Tibial nerve (tissue), 4 donors: ENCODE data around the gene TAF1C. TPM values are rescaled to one million over a fixed set of nuclear protein-coding genes. Genes with fewer than 3 reads are reported as not detected.
A peak's percentile ranks its signal among the peaks of the same experiment; 100 is the strongest.

Source experiments
- DNase-seq, 2 donors: peaks; one replicate each; pipeline ENCODE4 v3.0.0-alpha.2; 2019; ENCODE audit warnings: low spot score in 2 of 2
- H3K27ac ChIP-seq, 4 donors: fragments of 200-600 bp; sonication (generic) in 3 of 4; one replicate each; pipeline ENCODE4 v1.5.1; 2017 to 2019; ENCODE audit warnings: mild to moderate bottlenecking in 1 of 4
- H3K27me3 ChIP-seq, 2 donors: fragments of 200-600 bp; sonication (generic) in 1 of 2; one replicate each; pipeline versions ENCODE4 v1.5.1 to v1.6.0; 2017 to 2019
- H3K36me3 ChIP-seq, 3 donors: fragments of 200-600 bp; sonication (generic); one replicate each; pipeline ENCODE4 v1.5.1; 2018 to 2019
- H3K4me1 ChIP-seq, 4 donors: fragments of 200-600 bp; sonication (generic) in 3 of 4; one replicate each; pipeline ENCODE4 v1.5.1; 2017 to 2019
- H3K4me3 ChIP-seq, 4 donors: fragments of 200-600 bp; sonication (generic) in 3 of 4; one replicate each; pipeline ENCODE4 v1.5.1; 2017 to 2019; ENCODE audit warnings: mild to moderate bottlenecking in 1 of 4, moderate library complexity in 1 of 4
- H3K9me3 ChIP-seq, 4 donors: fragments of 200-600 bp; sonication (generic) in 3 of 4; one replicate each; pipeline ENCODE4 v1.5.1; 2017 to 2019
- EP300 ChIP-seq, 2 donors: sonication (generic); formaldehyde crosslinking; IDR thresholded peaks; one replicate each; pipeline ENCODE4 v1.6.1; 2017; ENCODE audit warnings: antibody characterized with exemption in 2 of 2, mild to moderate bottlenecking in 1 of 2
- POLR2A ChIP-seq, 2 donors: fragments of 450-650 bp; IDR thresholded peaks; one replicate each; pipeline ENCODE4 v1.6.1; 2017; ENCODE audit warnings: antibody characterized with exemption in 2 of 2, mild to moderate bottlenecking in 2 of 2, moderate library complexity in 2 of 2
- WGBS, 2 donors: methylation state at CpG; one replicate each; pipeline ENCODE4 v1.1.5; 2018; 5-methylcytosine and 5-hydroxymethylcytosine counted together
- total RNA-seq, 4 donors: library from RNA; depleted of rRNA; stranded (reverse); fragments of >200 nt; gene quantifications; one replicate each; pipeline ENCODE4 v1.1.0, GENCODE V29; 2016
- TF ChIP-seq, protein P1 (sequence below), 5 experiments: fragments of 200-600 bp in 3 of 5; fragments of 450-650 bp in 2 of 5; sonication (generic) in 3 of 5; IDR thresholded peaks; one replicate each; pipeline ENCODE4 v1.5.1; 2016 to 2019; ENCODE audit warnings: antibody characterized with exemption in 5 of 5, mild to moderate bottlenecking in 3 of 5, moderate library complexity in 2 of 5

TAF1C gene
- total RNA-seq, 4 donors from 2014 or later = 50.7 to 109 (median 73.9) TPM

DNA sequence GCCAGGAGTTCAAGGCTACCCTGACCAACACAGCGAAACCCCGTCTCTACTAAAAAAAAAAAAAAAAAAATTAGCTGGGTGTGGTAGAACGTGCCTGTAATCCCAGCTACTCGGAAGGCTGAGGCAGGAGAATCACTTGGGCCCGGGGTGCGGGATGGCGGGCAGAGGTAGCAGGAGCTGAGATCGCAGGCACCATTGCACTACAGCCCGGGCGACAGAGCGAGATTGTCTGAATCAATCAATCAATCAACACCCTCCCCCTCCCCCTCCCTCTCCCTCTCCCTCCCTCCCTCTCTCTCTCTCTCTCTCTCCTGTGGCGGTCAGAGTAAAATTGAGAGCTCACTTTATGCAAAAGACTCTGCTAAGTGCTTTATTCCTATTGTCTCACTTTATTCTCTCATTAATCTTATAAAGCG, 43.1 kb downstream of the TAF1C start:
- no peak for DNase-seq
- peaks cover 0 to 22% (median 6%) of the 10 kb centered on the region in 4 donors for H3K4me1 ChIP-seq
- H3K4me3 ChIP-seq = peak overlapping the region; percentile 85 to 97 (median 95)
- TF ChIP-seq EP300 (IDR thresholded peaks at IDR 0.05) (no peak), POLR2A (IDR thresholded peaks at IDR 0.05) (no peak)
- TF ChIP-seq, protein P1, sequence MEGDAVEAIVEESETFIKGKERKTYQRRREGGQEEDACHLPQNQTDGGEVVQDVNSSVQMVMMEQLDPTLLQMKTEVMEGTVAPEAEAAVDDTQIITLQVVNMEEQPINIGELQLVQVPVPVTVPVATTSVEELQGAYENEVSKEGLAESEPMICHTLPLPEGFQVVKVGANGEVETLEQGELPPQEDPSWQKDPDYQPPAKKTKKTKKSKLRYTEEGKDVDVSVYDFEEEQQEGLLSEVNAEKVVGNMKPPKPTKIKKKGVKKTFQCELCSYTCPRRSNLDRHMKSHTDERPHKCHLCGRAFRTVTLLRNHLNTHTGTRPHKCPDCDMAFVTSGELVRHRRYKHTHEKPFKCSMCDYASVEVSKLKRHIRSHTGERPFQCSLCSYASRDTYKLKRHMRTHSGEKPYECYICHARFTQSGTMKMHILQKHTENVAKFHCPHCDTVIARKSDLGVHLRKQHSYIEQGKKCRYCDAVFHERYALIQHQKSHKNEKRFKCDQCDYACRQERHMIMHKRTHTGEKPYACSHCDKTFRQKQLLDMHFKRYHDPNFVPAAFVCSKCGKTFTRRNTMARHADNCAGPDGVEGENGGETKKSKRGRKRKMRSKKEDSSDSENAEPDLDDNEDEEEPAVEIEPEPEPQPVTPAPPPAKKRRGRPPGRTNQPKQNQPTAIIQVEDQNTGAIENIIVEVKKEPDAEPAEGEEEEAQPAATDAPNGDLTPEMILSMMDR (IDR thresholded peaks at IDR 0.05) = no peak
- H3K36me3 ChIP-seq = no peaks in the 10 kb centered on the region
- no peaks in the 10 kb centered on the region for H3K27me3 ChIP-seq
- H3K9me3 ChIP-seq = no peaks in the 10 kb centered on the region
- peak overlapping the region in 2 of 4 donors; percentile 82 to 93 for H3K27ac ChIP-seq
- WGBS, 2 donors = 22 to 31% methylated on average over 13 of the region's 13 CpGs

DNA sequence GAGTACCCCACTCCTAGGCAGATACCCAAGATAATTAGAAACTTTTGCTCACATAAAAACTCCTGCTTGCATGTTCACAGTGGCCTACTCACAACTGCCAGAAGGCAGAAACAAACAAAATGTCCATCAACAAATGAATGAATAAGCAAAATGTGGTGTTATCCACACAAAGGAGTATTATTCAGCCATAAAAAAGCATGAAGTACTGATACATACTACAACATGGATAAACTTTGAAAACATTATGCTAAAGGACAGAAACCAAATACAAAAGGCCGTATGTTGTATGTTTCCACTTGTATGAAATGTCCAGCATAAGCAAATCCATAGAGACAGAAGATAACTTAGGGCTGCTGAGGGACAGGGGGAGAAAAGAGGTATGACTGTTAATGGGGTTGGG, 43.8 kb downstream of the TAF1C start:
- Histone ChIP-seq H3K9me3 (no peaks in the 10 kb centered on the region), H3K27me3 (no peaks in the 10 kb centered on the region), H3K36me3 (no peaks in the 10 kb centered on the region), H3K27ac (no peak overlapping the region), H3K4me1 (peaks cover 0 to 24% (median 6%) of the 10 kb centered on the region in 4 donors), H3K4me3 (no peak overlapping the region)
- 83 to 92% methylated on average over 1 of the region's 1 CpG for WGBS, 2 donors
- no peak for DNase-seq
- TF ChIP-seq EP300 (IDR thresholded peaks at IDR 0.05) (no peak), POLR2A (IDR thresholded peaks at IDR 0.05) (no peak)
- TF ChIP-seq, protein P1 (IDR thresholded peaks at IDR 0.05) = no peak

DNA sequence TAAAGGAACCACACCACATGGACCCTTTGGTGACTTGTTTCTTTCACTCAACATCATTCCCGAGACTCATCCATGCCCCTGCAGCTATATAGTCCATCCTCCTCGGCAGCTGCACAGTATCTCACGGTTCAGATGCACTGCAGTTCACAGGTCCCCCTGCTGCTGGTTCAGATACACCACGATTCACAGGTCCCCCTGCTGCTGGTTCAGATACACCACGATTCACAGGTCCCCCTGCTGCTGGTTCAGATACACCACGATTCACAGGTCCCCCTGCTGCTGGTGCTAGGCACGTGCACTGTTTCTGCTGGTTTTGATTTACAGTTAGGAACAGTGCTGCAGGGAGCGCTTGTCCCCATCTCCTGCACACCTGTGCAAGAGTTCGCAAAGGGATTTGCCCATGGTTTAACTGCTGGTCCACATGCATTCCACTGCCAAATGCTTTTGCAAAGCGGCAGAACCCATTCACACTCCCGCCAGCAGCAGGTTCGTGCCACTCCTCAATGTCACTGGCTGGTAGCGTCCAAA, 45.6 kb downstream of the TAF1C start:
- Histone ChIP-seq H3K27ac (no peak overlapping the region), H3K4me1 (peaks cover 0 to 27% (median 6%) of the 10 kb centered on the region in 4 donors)
- 80 to 85% methylated on average over 13 of the region's 13 CpGs for WGBS, 2 donors

DNA sequence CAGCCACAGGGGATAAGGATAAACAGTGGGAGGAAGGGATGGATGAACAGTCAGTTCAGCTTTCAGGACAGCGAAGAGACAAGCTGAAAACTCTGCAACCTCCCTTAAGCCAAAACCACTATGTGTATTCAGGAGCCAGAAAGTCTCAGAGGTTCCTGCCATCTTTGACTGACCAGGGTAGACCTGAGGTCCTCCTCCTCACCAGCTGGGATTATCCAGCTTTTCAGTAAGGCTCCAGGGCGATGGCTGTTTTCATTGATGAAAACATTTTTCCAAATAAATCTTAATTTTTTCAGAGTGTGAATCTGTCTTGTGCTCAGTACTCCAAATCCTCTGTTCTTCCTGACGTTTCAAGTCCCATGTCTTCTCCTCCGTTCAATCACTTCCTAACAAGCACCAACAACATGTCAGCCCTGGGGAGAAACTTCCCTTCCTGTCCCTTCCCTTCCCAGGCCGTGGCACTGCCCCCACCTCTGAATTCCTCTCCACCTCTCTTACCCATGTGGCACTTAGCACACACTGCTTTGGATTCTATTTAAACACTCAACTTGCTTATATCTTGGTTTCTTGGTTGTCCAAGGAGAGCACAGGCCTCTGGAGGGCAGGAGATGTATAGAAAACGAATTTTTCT, 47.1 kb downstream of the TAF1C start:
- Histone ChIP-seq H3K27ac (peak overlapping the region in 2 of 4 donors; percentile 6 to 64), H3K36me3 (no peaks in the 10 kb centered on the region), H3K4me3 (no peak overlapping the region), H3K4me1 (peaks cover 0 to 29% (median 4%) of the 10 kb centered on the region in 4 donors), H3K27me3 (no peaks in the 10 kb centered on the region), H3K9me3 (no peaks in the 10 kb centered on the region)
- WGBS, 2 donors = 65 to 71% methylated on average over 6 of the region's 6 CpGs
- TF ChIP-seq POLR2A (IDR thresholded peaks at IDR 0.05) = no peak
- no peak for TF ChIP-seq EP300 (IDR thresholded peaks at IDR 0.05)
- TF ChIP-seq, protein P1 (IDR thresholded peaks at IDR 0.05) = no peak
- no peak for DNase-seq

More for the DNA sequence above, 45.6 kb downstream of the TAF1C start:
- no peaks in the 10 kb centered on the region for H3K36me3 ChIP-seq
- H3K4me3 ChIP-seq = no peak overlapping the region
- no peaks in the 10 kb centered on the region for H3K9me3 ChIP-seq
- no peak for DNase-seq
- TF ChIP-seq POLR2A (IDR thresholded peaks at IDR 0.05) (no peak), EP300 (IDR thresholded peaks at IDR 0.05) (no peak)
- TF ChIP-seq, protein P1 (IDR thresholded peaks at IDR 0.05) = no peak
- no peaks in the 10 kb centered on the region for H3K27me3 ChIP-seq

DNA sequence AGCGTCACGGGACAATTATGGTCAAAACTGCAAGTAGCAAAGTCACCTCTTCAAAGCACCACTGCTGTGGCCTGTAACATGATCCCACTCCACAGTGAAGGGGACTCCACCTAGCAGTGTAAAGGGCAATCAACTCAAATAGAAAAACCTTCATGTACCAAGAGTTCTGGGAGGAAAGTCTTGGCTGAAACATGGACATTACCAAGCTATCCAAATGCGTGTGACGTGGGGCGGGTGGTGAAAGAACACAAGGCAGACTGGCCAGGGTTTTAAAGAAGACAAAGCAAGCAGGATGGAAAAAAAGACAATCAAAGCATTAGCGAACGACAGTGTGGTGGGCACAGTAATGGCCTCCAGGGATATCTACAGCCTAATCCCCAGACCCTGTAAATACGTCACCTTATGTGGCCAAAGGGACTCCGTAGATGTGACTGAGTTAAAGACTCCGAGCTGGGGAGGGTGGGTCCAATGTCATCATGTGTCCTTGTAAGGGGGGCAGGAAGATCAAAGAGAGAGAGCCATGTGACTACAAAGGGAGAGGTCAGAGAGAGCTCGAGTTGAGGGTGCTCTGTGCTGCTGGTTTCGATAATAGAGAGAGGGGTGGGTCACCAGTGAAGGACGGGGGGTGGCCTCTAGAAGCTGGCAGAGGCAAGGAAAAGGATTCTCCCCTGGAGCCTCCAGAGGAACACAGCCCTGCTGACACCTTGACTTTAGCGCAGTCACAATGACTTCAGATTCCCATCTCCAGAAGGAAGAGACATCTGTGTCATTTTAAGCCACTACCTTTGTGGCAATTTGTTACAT, 47.8 kb downstream of the TAF1C start:
- 53 to 56% methylated on average over 14 of the region's 14 CpGs for WGBS, 2 donors
- Histone ChIP-seq H3K27ac (peak overlapping the region in 2 of 4 donors; percentile 50 to 64), H3K4me1 (peaks cover 0 to 25% (median 4%) of the 10 kb centered on the region in 4 donors), H3K27me3 (no peaks in the 10 kb centered on the region), H3K36me3 (no peaks in the 10 kb centered on the region), H3K4me3 (no peak overlapping the region), H3K9me3 (no peaks in the 10 kb centered on the region)
- DNase-seq = no peak
- no peak for TF ChIP-seq EP300 (IDR thresholded peaks at IDR 0.05)
- no peak for TF ChIP-seq POLR2A (IDR thresholded peaks at IDR 0.05)
- TF ChIP-seq, protein P1 (IDR thresholded peaks at IDR 0.05) = no peak
